Skeletal muscle cell (primary cell): ENCODE measurements around the gene KXD1.

Source experiments
- DNase-seq: peaks from one replicate; pipeline ENCODE4 v3.0.0-alpha.2; 2010; ENCODE audit warnings: low read depth
- H3K4me3 ChIP-seq: 2 replicates; pipeline ENCODE4 v1.5.1; 2011; ENCODE audit warnings: low read depth, mild to moderate bottlenecking, control low read depth, low read length, moderate library complexity

The KXD1 gene

DNA sequence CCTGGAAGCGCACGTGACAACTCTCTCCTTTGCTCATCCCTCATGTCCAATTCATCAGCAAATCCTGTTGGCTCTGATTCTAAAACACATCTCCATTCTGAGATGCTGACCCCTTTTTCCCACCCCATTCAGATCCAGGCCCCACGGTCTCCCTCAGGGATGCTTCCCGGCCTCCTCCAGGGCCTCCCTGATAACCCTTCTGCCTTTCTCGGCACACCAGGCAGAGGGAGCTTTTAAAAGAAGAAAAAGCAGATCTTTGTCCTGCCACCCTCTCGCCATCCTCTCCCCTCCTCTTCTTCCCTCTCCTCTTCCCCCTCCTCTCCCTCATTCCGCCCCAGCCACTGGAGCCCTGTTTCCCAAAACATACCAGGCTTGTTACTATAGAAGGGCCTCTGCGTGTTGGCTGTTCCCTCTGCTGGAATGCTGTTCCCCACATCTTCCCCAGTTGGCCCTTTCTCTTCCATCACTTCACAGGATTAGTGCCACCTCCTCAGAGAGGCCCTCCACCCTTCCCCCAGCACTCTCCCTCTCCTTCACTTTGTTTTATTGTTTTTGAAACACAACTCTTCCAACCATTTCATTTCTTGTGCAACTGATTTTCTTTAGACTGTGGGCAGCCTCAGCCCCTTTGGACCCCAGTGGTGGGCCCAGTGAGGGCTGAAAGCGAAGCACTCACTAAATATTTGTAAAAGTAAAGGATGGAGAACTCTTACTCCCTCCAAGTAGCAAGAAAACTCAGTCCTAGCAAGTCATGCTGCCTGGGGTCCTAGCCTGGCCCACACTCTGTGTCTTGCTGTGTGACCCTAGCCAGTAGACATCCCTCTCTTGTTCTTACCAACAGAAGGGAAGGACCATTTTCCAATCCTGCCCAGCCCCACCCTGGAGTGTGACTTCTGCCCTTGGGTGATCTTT is 51.4 kb downstream of the KXD1 start:
- DNase-seq = no peak
- H3K4me3 ChIP-seq = no peak overlapping the region

DNA sequence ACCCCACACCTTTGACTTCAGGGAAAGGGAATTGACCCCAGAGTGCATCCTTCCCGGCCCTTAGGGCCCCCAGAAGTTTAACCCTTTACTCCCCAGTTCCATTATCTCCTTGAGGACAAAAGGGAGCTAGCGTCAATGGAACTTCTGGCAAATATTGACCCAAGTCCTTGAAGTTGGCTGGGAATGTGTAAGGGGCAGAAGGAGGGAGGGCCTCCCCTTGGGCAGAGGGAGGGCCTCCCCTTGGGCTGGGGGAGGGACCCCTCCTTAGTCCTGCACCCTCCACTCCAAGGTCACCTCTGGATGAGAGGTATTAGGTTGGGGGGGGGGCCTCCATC is 52.0 kb downstream of the KXD1 start:
- no peak overlapping the region for H3K4me3 ChIP-seq
- no peak for DNase-seq

DNA sequence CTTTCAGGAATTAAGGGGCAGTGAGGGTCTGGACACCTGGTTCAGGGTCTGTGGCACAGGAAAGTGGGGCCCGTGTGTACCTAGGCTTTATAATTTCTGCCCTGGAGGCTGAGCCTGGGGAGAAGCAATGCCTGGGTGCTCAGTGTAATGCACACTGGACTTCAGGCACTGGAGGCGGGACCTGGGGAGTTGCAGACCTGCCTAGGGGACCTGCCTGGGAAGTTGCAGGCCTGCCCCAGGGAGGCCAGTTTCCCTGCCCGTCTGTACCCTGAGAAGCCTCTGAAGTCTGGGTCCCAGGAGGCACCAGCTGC is 52.5 kb downstream of the KXD1 start:
- H3K4me3 ChIP-seq = no peak overlapping the region
- no peak for DNase-seq

DNA sequence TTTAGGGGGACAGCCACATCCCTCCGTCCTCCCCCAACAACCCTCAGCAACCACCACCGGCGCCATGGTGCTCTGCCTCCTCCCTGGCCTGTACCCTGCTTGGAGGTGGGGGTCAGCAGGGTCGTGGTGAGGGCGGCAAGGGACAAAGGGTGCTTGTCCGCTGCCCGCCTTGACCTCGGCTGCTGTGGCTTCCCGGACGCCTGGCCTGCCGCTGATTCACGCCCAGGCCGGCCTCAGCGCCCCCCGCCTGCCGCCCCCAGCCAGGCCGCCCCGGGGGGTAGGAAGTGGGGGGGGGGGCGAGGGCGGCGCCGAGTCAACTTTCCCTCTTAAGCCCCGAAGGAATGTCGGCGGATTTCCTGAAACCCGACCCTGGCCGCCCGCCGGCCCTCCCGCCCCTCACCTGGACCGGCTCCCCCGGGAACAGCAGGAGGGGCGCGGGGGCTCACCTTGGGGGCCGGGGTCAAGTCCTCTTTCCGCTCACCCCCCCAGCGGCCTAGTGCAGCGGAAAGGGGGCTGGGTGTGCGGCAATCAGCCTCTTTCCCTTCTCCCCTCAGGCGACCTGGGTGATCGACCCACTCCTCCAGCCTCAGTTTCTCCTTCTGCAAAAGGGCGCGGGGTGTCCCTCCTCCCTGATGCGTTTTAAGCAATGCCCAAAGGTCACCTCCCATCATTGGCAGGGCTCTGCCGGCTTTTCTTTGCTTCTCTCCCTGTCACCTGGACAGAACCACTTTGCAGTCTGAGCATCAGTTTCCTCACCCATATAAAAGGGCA is 53.1 kb downstream of the KXD1 start:
- DNase-seq = no peak
- H3K4me3 ChIP-seq = no peak overlapping the region

DNA sequence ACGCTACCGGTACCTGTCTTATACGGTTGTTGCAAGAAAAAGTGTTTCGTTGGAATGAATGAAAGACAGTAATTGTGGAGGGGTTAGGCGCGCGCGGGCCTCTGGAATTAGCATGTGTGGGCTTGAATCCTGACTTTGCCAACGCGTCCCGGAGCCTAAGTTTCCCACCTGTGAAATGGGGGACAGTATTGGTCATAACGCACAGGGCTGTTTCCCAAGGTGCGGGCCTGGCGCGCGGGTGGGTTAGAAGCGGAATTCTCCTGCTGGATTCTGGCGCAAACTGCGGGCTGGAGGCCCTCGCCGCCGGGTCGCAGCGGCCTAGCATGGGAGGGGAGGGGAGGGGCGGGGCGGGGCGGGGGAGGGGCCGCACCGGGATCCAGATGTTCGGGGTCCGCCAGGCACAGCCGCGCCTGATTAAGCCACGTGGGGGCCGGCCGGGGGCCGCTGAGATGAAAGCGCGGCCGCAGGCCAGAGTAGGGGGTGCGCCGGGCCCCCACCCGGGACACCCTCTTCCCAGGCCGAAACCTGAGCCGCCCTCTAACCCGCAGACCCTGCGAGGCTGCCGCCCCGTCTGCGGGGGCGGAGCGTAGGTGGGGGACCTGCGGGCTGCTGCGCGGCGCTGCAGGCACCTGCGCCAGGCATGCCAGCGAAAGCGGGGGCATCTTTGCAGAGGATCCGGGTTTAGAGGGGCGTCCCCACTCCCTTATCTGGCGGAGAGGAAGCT is 53.8 kb downstream of the KXD1 start:
- H3K4me3 ChIP-seq = no peak overlapping the region
- DNase-seq = no peak

DNA sequence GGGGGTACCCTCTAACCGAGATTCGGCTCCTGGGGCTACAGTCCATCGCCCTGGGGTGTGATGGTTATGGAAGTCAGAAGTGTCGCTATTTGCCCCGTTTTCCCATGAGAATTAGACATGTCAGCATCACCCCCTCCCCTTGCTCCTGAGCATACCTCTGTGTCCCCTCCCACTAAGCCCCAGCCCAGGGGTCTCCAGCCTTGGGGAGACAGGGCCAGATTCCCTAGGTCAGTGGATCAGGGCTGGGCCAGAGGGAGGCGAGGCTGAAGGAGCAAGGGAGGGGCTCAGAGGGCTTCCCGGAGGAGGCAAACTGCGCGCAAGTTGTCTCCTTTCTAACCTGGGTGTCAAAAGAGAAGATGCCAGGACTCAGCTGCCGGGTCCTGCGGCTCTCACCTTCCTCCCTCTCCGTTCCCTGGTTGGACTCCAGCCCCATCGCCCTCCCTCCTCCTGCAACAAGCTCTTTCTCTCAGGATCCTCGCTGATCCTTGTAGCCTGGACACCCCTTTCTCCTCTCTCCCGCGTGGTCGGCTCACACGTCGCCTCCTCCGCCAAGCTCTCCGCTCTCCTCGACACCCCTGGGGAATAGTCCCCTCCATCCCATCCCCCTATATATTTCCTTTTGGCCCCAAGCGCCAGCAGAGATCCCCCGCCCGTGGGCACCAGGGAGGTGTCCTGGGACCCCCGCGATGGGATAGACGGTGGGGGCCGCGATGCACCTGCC is 54.5 kb downstream of the KXD1 start:
- DNase-seq = no peak
- H3K4me3 ChIP-seq = peak overlapping the region; percentile 45

DNA sequence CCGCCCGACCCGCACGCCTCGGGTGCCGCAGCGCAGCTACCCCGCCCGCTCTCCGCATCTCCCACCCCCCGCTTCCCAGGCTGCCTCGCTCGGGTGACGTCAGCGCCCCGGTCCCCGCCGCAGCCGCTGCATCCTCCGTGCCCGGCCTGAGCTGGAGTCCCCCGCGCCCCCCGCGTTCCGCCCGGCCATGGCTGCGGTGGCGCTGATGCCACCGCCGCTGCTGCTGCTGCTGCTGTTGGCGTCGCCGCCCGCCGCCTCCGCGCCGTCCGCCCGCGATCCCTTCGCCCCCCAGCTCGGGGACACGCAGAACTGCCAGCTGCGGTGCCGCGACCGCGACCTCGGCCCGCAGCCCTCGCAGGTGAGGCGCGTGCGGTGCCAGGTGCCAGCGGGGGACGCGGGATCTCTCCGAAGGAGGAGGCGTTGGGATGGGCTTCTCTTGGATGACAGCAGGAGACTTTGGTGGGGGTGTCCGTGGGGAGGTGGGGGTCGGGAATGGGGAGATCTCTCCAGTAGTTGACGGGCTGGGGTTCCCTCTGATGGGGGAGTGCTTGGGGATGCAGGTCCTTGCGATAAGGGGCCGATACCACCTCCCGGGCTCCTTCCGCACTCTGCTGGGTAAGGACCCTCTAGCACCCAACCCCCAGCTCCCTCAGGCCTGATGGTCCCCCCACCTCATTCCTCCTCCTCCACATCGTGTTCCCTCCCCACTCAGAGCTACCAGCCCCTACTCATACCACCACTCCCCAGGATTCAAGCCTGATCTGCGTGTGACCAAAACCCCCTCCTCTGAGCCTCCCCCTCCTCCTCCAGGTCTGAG is 55.3 kb downstream of the KXD1 start, which contains the start of gene TMEM59L:
Gene TMEM59L, plus strand, starts transcription at position 99 of the 817 bp plus-strand sequence. Its CDS starts 89 bp downstream, at position 188.
- H3K4me3 ChIP-seq = peak within 1 kb of the TSS; percentile 45
- no peak for DNase-seq

DNA sequence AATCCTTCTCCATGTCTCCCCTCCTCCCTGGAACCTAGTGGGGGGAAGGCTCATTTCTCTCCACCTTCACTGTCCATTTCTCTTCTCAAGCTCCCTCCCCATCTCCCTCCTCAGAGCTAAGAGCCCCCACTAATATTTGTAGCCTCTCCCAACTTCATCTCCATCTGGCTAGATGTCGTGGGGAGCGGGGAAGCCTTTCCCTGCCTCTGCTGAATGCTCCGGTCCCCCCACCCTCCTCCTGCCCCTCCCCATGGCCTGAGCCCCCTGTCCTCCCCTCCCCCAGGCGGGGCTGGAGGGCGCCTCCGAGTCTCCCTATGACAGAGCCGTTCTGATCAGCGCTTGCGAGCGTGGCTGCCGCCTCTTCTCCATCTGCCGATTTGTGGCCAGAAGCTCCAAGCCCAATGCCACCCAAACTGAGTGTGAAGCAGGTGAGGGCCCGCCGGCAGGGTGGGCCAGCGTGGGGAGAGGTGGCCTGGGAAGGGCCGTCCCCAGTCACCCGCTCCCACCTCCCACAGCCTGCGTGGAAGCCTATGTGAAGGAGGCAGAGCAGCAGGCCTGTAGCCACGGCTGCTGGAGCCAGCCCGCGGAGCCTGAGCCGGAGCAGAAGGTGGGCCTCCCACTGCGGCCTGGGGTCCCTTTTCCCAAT is 56.0 kb downstream of the KXD1 start:
- no peak for DNase-seq
- H3K4me3 ChIP-seq = no peak overlapping the region

DNA sequence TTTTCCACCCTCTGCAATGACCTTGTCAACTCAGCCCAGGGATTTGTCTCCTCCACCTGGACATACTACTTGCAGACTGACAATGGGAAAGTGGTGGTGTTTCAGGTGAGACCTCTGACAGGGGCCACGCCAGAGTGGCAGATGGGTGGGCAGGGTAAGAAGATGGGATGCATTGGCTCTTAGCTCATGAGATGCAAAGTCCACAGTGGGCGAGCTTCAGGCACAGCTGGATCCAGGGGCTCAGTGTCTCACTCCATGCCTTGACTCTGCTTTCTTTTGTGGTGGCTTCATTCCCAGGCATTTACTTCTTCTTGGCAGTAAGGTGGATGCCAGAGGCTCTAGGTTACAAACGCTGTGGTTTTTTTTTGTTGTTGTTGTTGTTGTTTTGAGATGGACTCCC is 58.4 kb downstream of the KXD1 start:
- DNase-seq = no peak
- no peak overlapping the region for H3K4me3 ChIP-seq

DNA sequence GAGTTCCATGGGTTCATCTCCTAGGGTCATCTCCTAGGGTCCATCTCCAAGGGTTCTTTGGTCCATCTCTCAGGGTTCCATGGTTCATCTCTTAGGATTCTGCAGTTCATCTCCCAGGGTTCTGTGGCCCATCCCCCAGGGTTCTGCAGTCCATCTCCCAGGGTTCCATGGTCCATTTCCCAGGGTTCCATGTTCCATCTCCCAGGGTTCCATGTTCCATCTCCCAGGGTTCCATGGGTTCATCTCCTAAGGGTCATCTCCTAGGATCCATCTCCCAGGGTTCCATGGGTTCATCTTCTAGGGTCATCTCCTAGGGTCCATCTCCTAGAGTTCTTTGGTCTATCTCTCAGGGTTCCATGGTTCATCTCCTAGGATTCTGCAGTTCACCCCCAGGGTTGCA is 59.9 kb downstream of the KXD1 start:
- H3K4me3 ChIP-seq = no peak overlapping the region
- no peak for DNase-seq

DNA sequence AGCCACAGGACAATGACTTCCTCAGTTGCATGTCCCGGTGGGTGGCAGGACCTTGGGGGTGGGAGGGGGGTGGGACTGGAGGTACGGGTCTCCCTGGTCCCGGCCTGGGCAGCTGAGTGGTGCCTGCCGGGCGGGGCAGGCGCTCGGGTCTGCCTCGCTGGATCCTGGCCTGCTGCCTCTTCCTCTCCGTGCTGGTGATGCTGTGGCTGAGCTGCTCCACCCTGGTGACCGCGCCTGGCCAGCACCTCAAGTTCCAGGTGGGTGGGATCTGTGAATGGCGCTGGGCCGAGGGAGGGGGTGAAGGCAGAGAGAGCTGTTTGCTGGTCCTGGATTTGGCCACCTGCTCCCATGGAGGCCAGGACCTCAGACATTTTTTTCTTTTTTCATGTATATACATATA is 60.6 kb downstream of the KXD1 start:
- no peak overlapping the region for H3K4me3 ChIP-seq
- no peak for DNase-seq
